Measurements from ENCODE around the gene ACAP2.

- TF ChIP-seq, protein P1, sequence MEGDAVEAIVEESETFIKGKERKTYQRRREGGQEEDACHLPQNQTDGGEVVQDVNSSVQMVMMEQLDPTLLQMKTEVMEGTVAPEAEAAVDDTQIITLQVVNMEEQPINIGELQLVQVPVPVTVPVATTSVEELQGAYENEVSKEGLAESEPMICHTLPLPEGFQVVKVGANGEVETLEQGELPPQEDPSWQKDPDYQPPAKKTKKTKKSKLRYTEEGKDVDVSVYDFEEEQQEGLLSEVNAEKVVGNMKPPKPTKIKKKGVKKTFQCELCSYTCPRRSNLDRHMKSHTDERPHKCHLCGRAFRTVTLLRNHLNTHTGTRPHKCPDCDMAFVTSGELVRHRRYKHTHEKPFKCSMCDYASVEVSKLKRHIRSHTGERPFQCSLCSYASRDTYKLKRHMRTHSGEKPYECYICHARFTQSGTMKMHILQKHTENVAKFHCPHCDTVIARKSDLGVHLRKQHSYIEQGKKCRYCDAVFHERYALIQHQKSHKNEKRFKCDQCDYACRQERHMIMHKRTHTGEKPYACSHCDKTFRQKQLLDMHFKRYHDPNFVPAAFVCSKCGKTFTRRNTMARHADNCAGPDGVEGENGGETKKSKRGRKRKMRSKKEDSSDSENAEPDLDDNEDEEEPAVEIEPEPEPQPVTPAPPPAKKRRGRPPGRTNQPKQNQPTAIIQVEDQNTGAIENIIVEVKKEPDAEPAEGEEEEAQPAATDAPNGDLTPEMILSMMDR (IDR thresholded peaks at IDR 0.05; ENCODE audit: insufficient read depth, low read depth, low read length) = no peak
- TF ChIP-seq EZH2 (IDR thresholded peaks at IDR 0.05; ENCODE audit: insufficient read depth, low read length) = no peak
These were observed 48.1 kb downstream of the ACAP2 start for GRCh38 chr3:195394700-195395099.
